SU-DHL-6 (cell line): ENCODE data around the gene KIF17.

ENCODE experiments used
- EZH2phosphoT487 ChIP-seq: fragments of 200-600 bp; sonication (generic), shearing (Covaris generic); conservative IDR thresholded peaks from 2 replicates; pipeline ENCODE4 v1.6.1; 2018; ENCODE audit warnings: mild to moderate bottlenecking, antibody characterized with exemption, low read length, moderate library complexity, mixed read lengths
- TF ChIP-seq, protein P1 (sequence below): fragments of 200-600 bp; sonication (generic); IDR thresholded peaks from one replicate; pipeline ENCODE4 v1.5.1; 2017; ENCODE audit warnings: antibody characterized with exemption, mild to moderate bottlenecking, low read length, moderate library complexity; ENCODE audit not compliant: insufficient read depth, poor library complexity, severe bottlenecking

DNA sequence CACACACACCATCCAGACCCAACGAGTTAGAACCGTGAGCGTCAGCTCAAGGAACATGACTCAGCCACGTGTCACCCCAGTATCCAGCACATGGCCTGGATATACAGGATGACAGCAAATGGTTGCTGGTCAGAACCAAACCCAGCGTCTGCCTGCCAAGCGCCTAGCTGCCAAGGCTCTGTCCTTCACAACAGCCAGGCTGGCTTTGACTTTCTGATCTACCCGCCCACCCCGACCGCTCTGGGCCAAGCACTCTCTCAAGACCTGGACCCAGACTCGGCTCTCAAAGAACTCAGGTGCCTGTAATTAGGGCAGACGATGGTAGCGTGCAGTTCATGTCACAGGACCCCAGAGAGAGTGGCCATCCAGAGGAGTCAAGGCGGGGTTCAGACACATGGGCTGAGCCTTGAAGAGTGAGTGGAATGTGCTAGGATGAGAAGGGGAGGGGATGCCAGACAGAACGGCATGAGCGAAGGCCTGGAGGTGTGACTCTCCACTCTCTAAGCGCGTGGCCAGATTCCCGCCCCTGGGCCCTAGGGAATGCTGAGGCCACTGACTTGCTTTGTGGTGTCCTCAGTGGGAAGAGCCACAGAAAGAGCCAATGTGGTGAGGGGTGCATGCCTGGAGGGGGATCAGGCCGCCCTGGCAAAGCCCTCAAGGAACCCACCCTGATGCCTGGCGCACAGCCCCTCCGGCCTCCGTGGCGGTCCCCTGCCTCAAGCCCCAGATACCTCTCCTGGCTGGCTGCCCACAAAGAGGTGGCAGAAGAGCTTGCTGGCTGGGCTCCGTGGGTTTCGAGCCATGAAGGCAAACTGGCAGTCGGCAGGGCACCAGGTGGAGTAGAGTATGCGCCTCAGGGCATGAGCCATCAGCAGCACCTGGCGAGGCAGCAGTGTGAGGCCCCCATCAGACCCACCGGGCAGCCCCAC is 7.6 kb upstream of the KIF17 start:
- TF ChIP-seq, protein P1, sequence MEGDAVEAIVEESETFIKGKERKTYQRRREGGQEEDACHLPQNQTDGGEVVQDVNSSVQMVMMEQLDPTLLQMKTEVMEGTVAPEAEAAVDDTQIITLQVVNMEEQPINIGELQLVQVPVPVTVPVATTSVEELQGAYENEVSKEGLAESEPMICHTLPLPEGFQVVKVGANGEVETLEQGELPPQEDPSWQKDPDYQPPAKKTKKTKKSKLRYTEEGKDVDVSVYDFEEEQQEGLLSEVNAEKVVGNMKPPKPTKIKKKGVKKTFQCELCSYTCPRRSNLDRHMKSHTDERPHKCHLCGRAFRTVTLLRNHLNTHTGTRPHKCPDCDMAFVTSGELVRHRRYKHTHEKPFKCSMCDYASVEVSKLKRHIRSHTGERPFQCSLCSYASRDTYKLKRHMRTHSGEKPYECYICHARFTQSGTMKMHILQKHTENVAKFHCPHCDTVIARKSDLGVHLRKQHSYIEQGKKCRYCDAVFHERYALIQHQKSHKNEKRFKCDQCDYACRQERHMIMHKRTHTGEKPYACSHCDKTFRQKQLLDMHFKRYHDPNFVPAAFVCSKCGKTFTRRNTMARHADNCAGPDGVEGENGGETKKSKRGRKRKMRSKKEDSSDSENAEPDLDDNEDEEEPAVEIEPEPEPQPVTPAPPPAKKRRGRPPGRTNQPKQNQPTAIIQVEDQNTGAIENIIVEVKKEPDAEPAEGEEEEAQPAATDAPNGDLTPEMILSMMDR, result no peak
- no peak for TF ChIP-seq EZH2phosphoT487
